K562 (cell line): Measurements from ENCODE around the gene SEC22B. TPM values are rescaled to one million over a fixed set of nuclear protein-coding genes. Genes with fewer than 3 reads are reported as not detected.

Source experiments
- CBX8 ChIP-seq: fragments of 200-600 bp; sonication (generic); IDR thresholded peaks from 2 replicates; pipeline ENCODE4 v1.6.1; 2012; ENCODE audit warnings: borderline replicate concordance, mixed run types, low read depth, mild to moderate bottlenecking, moderate library complexity, mixed read lengths, low read length, control low read depth, inconsistent platforms; ENCODE audit not compliant: poor library complexity, severe bottlenecking; ENCODE audit errors: extremely low read depth
- CREB1 ChIP-seq, 2 experiments: sonication (generic) in 1 of 2; formaldehyde crosslinking in 1 of 2; IDR thresholded peaks; 2 replicates each; pipeline versions ENCODE4 v1.6.1 to v1.8.0; 2012 to 2022; ENCODE audit warnings: inconsistent platforms in 1 of 2, mild to moderate bottlenecking in 1 of 2, missing genetic modification reagents in 1 of 2, moderate library complexity in 1 of 2
- HIVEP1 ChIP-seq: fragments of 250-450 bp; sonication (Bioruptor Pico); IDR thresholded peaks from 2 replicates; pipeline ENCODE4 v1.4.0; 2020; ENCODE audit warnings: mild to moderate bottlenecking
- JUND ChIP-seq, 2 experiments: IDR thresholded peaks; 2 replicates in 1 of 2; 3 replicates in 1 of 2; pipeline ENCODE4 v1.6.1; 2011; ENCODE audit warnings: borderline replicate concordance in 2 of 2, low read depth in 2 of 2, low read length in 2 of 2, improper control_type of control experiment in 1 of 2, missing biosample characterization in 1 of 2, missing genetic modification characterization in 1 of 2, missing genetic modification reagents in 1 of 2
- RB1 ChIP-seq: fragments of 450-650 bp; IDR thresholded peaks from 2 replicates; pipeline ENCODE4 v1.6.1; 2017; ENCODE audit warnings: low read depth, mild to moderate bottlenecking
- STAG1 ChIP-seq: sonication (generic); formaldehyde crosslinking; IDR thresholded peaks from 2 replicates; pipeline ENCODE4 v1.5.0; 2020; ENCODE audit warnings: missing genetic modification reagents, borderline replicate concordance
- ZNF232 ChIP-seq: sonication (generic); formaldehyde crosslinking; IDR thresholded peaks from 2 replicates; pipeline ENCODE4 v1.8.0; 2022; ENCODE audit warnings: mild to moderate bottlenecking, missing genetic modification reagents
- polyA plus RNA-seq, 8 experiments: library from polyadenylated mRNA; depleted of rRNA in 4 of 8; stranded (reverse) in 5 of 8; unstranded in 3 of 8; fragments of >200 nt; fragmentation: Nextera tagmentation in 2 of 8; fragmentation: Illumina TruSeq in 1 of 8; extraction: Ambion mirVana in 2 of 8; extraction: Trizol in 1 of 8; gene quantifications; 2 replicates each; pipeline versions ENCODE4 v1.2.1 to v1.2.3, GENCODE V29; 2011 to 2014; ENCODE audit warnings: inconsistent platforms in 1 of 8, missing spikeins in 1 of 8
- total RNA-seq, 7 experiments: library from RNA; depleted of rRNA in 6 of 7; stranded (reverse); fragments of >200 nt in 6 of 7; fragmentation: Illumina TruSeq in 2 of 7; extraction: Trizol in 2 of 7; gene quantifications; 2 replicates each; pipeline versions ENCODE4 v1.2.1 to v1.2.3, GENCODE V29; 2011 to 2021; ENCODE audit warnings: low replicate concordance in 1 of 7
- TF ChIP-seq, protein P1 (sequence below): sonication (generic); formaldehyde crosslinking; IDR thresholded peaks from 2 replicates; pipeline ENCODE4 v1.8.0; 2022; ENCODE audit warnings: missing genetic modification reagents, mild to moderate bottlenecking, borderline replicate concordance
- TF ChIP-seq, protein P2 (sequence below), 2 experiments: fragments of 450-650 bp in 1 of 2; IDR thresholded peaks; 2 replicates each; pipeline ENCODE4 v1.6.1; 2011 to 2017; ENCODE audit warnings: low read depth in 2 of 2, antibody characterized with exemption in 1 of 2, borderline replicate concordance in 1 of 2, low read length in 1 of 2, mild to moderate bottlenecking in 1 of 2, mixed read lengths in 1 of 2; ENCODE audit not compliant: control insufficient read depth in 1 of 2
- TF ChIP-seq, protein P3 (sequence below): sonication (generic); formaldehyde crosslinking; IDR thresholded peaks from 2 replicates; pipeline ENCODE4 v1.8.0; 2023; ENCODE audit warnings: mild to moderate bottlenecking, missing genetic modification reagents
- TF ChIP-seq, protein P4 (sequence below): fragments of 450-650 bp; formaldehyde crosslinking; IDR thresholded peaks from 2 replicates; pipeline ENCODE4 v1.4.0; 2022; ENCODE audit warnings: mild to moderate bottlenecking, moderate library complexity
- TF ChIP-seq, protein P5 (sequence below): fragments of 450-650 bp; IDR thresholded peaks from 2 replicates; pipeline ENCODE4 v1.6.1; 2017; ENCODE audit warnings: mild to moderate bottlenecking, moderate library complexity
- TF ChIP-seq, protein P6 (sequence below): sonication (generic); formaldehyde crosslinking; IDR thresholded peaks from 2 replicates; pipeline ENCODE4 v1.5.0; 2020; ENCODE audit warnings: missing genetic modification reagents

SEC22B gene
- total and polyA plus RNA-seq, 9 of the 15 experiments (the other 6 are each of a cell fraction or from before 2014, with no cell fraction given): 13.1 to 40.3 (median 23.5) TPM

DNA sequence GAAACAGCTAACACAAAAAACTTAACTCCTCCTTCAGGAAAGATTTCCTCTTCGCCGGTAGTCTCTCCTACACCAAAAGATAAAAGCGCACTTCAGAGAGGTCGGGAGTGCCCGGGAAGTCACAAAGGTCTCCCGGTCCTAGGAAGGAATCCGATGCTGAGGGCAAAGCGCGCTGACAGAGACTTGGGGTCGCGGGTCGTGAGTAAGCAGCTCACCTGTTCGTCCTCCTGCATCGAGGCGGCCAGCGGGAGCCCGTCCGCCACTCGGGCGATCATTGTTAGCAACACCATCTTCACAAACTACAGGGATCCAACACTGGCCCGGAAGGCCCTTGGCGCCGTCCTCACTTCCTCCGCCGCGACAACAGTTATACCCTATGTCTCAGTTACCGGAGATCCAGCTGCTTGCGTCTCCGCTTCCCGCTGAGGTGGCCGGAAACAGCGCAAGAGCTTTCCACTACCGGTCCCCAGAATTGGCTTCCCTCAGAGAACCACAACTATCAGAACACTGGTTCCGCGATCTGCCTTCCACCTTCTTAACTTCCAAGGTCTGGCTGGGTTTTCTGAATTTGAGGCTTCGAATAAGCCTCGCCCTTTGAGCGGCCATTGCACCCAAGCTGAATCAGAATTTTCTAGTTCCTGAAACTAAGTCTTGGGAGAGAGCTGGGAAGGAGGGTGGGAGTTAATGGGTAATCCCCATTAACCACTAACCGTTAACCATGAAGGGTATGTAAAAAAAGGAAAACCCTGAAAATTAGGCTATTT, at the start of gene SEC22B (continued):
- TF ChIP-seq CREB1 (IDR thresholded peaks at IDR 0.05): peak; percentile 84
- TF ChIP-seq CREB1 (CRISPR knock-in tag; IDR thresholded peaks at IDR 0.05): peak; percentile 83
- peak; percentile 94 for TF ChIP-seq RB1
- TF ChIP-seq JUND (IDR thresholded peaks at IDR 0.05; ENCODE audit: borderline replicate concordance, low read depth, low read length): peak; percentile 87
- peak; percentile 87; the same call in 2 of the 3 replicates for TF ChIP-seq JUND (tag; IDR thresholded peaks at IDR 0.05; ENCODE audit: borderline replicate concordance, low read depth, low read length)
- TF ChIP-seq, protein P1, sequence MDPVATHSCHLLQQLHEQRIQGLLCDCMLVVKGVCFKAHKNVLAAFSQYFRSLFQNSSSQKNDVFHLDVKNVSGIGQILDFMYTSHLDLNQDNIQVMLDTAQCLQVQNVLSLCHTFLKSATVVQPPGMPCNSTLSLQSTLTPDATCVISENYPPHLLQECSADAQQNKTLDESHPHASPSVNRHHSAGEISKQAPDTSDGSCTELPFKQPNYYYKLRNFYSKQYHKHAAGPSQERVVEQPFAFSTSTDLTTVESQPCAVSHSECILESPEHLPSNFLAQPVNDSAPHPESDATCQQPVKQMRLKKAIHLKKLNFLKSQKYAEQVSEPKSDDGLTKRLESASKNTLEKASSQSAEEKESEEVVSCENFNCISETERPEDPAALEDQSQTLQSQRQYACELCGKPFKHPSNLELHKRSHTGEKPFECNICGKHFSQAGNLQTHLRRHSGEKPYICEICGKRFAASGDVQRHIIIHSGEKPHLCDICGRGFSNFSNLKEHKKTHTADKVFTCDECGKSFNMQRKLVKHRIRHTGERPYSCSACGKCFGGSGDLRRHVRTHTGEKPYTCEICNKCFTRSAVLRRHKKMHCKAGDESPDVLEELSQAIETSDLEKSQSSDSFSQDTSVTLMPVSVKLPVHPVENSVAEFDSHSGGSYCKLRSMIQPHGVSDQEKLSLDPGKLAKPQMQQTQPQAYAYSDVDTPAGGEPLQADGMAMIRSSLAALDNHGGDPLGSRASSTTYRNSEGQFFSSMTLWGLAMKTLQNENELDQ (CRISPR knock-in tag): no peak
- no peak for TF ChIP-seq CBX8
- TF ChIP-seq, protein P2, sequence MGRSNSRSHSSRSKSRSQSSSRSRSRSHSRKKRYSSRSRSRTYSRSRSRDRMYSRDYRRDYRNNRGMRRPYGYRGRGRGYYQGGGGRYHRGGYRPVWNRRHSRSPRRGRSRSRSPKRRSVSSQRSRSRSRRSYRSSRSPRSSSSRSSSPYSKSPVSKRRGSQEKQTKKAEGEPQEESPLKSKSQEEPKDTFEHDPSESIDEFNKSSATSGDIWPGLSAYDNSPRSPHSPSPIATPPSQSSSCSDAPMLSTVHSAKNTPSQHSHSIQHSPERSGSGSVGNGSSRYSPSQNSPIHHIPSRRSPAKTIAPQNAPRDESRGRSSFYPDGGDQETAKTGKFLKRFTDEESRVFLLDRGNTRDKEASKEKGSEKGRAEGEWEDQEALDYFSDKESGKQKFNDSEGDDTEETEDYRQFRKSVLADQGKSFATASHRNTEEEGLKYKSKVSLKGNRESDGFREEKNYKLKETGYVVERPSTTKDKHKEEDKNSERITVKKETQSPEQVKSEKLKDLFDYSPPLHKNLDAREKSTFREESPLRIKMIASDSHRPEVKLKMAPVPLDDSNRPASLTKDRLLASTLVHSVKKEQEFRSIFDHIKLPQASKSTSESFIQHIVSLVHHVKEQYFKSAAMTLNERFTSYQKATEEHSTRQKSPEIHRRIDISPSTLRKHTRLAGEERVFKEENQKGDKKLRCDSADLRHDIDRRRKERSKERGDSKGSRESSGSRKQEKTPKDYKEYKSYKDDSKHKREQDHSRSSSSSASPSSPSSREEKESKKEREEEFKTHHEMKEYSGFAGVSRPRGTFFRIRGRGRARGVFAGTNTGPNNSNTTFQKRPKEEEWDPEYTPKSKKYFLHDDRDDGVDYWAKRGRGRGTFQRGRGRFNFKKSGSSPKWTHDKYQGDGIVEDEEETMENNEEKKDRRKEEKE (IDR thresholded peaks at IDR 0.05; ENCODE audit: borderline replicate concordance in 1 of 2, control insufficient read depth in 1 of 2, low read depth in 2 of 2, low read length in 1 of 2): peak in 1 of 2 experiments; percentile 98; a peak in 2 of 4 replicates
- TF ChIP-seq HIVEP1 (CRISPR knock-in tag): 0 out of 2 replicates have a peak, but pooled peaks have one; percentile 15
- 0 out of 2 replicates have a peak, but pooled peaks have one; percentile 17 for TF ChIP-seq STAG1
- TF ChIP-seq, protein P3, sequence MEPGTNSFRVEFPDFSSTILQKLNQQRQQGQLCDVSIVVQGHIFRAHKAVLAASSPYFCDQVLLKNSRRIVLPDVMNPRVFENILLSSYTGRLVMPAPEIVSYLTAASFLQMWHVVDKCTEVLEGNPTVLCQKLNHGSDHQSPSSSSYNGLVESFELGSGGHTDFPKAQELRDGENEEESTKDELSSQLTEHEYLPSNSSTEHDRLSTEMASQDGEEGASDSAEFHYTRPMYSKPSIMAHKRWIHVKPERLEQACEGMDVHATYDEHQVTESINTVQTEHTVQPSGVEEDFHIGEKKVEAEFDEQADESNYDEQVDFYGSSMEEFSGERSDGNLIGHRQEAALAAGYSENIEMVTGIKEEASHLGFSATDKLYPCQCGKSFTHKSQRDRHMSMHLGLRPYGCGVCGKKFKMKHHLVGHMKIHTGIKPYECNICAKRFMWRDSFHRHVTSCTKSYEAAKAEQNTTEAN (CRISPR knock-in tag): no peak; the same call in 1 of the 2 replicates
- TF ChIP-seq, protein P4, sequence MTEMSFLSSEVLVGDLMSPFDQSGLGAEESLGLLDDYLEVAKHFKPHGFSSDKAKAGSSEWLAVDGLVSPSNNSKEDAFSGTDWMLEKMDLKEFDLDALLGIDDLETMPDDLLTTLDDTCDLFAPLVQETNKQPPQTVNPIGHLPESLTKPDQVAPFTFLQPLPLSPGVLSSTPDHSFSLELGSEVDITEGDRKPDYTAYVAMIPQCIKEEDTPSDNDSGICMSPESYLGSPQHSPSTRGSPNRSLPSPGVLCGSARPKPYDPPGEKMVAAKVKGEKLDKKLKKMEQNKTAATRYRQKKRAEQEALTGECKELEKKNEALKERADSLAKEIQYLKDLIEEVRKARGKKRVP (CRISPR knock-in tag): 0 out of 2 replicates have a peak, but pooled peaks have one; percentile 52
- TF ChIP-seq, protein P5, sequence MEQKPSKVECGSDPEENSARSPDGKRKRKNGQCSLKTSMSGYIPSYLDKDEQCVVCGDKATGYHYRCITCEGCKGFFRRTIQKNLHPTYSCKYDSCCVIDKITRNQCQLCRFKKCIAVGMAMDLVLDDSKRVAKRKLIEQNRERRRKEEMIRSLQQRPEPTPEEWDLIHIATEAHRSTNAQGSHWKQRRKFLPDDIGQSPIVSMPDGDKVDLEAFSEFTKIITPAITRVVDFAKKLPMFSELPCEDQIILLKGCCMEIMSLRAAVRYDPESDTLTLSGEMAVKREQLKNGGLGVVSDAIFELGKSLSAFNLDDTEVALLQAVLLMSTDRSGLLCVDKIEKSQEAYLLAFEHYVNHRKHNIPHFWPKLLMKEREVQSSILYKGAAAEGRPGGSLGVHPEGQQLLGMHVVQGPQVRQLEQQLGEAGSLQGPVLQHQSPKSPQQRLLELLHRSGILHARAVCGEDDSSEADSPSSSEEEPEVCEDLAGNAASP: no peak
- TF ChIP-seq ZNF232 (CRISPR knock-in tag): peak; percentile 40; the same call in 1 of the 2 replicates
- TF ChIP-seq, protein P6, sequence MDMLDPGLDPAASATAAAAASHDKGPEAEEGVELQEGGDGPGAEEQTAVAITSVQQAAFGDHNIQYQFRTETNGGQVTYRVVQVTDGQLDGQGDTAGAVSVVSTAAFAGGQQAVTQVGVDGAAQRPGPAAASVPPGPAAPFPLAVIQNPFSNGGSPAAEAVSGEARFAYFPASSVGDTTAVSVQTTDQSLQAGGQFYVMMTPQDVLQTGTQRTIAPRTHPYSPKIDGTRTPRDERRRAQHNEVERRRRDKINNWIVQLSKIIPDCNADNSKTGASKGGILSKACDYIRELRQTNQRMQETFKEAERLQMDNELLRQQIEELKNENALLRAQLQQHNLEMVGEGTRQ (CRISPR knock-in tag): no peak
